Natural killer cell (primary cell): ENCODE measurements around the gene SH3BP2. TPM values are rescaled to one million over a fixed set of nuclear protein-coding genes. Genes with fewer than 3 reads are reported as not detected.

Experiments used
- ATAC-seq, 3 donors: fragments of 150-1000 bp in 2 of 3; fragments of 200-7000 bp in 1 of 3; cut with Tn5 transposase; 1 replicate in 1 of 3; 2 replicates in 2 of 3; pipeline ENCODE4 v1.10.0; 2021; ENCODE audit warnings: mild to moderate bottlenecking in 2 of 3, moderate library complexity in 2 of 3
- DNase-seq, 2 donors: peaks; one replicate each; pipeline versions ENCODE4 v3.0.0 to v3.0.0-alpha.2; 2013 to 2021; ENCODE audit warnings: mixed read lengths in 1 of 2
- H3K27ac ChIP-seq: one replicate; pipeline ENCODE4 v1.5.1; 2013; ENCODE audit warnings: mild to moderate bottlenecking, low read length
- H3K27me3 ChIP-seq: one replicate; pipeline ENCODE4 v1.6.1; 2013; ENCODE audit warnings: low read length; ENCODE audit not compliant: control insufficient read depth, insufficient read depth
- H3K36me3 ChIP-seq: one replicate; pipeline ENCODE4 v1.6.1; 2013; ENCODE audit warnings: low read length; ENCODE audit not compliant: control insufficient read depth, insufficient read depth
- H3K4me1 ChIP-seq: one replicate; pipeline ENCODE4 v1.6.1; 2013; ENCODE audit warnings: low read length; ENCODE audit not compliant: control insufficient read depth, insufficient read depth
- H3K4me3 ChIP-seq: one replicate; pipeline ENCODE4 v1.5.1; 2013; ENCODE audit warnings: low read length
- H3K9me3 ChIP-seq: one replicate; pipeline ENCODE4 v1.6.1; 2013; ENCODE audit warnings: low read length; ENCODE audit not compliant: control insufficient read depth, insufficient read depth
- H3K27ac Mint-ChIP-seq, 2 donors: one replicate each; pipeline ENCODE4 v1.8.0; 2022; ENCODE audit warnings: mild to moderate bottlenecking in 2 of 2, mixed read lengths in 2 of 2, moderate library complexity in 1 of 2
- H3K27me3 Mint-ChIP-seq, 2 donors: one replicate each; pipeline ENCODE4 v1.8.0; 2022; ENCODE audit warnings: low read depth in 2 of 2, mixed read lengths in 2 of 2
- H3K36me3 Mint-ChIP-seq: one replicate; pipeline ENCODE4 v1.8.0; 2022; ENCODE audit warnings: mixed read lengths
- H3K4me1 Mint-ChIP-seq, 2 donors: one replicate each; pipeline ENCODE4 v1.8.0; 2022; ENCODE audit warnings: mixed read lengths in 2 of 2
- H3K4me3 Mint-ChIP-seq: one replicate; pipeline ENCODE4 v1.8.0; 2022; ENCODE audit warnings: mild to moderate bottlenecking, moderate library complexity, mixed read lengths
- H3K9me3 Mint-ChIP-seq, 2 donors: one replicate each; pipeline ENCODE4 v1.8.0; 2022; ENCODE audit warnings: mixed read lengths in 2 of 2
- CTCF ChIP-seq: fragments of 200-600 bp; IDR thresholded peaks from one replicate; pipeline ENCODE4 v1.8.0; 2022; ENCODE audit warnings: antibody characterized with exemption
- WGBS: methylation state at CpG from one replicate; pipeline ENCODE4 v1.1.7; 2013; ENCODE audit warnings: missing lambda C conversion rate; ENCODE audit not compliant: insufficient coverage; 5-methylcytosine and 5-hydroxymethylcytosine counted together
- intact Hi-C: fragments of 100-400 bp; cut with micrococcal nuclease; formaldehyde crosslinking; loops from one replicate; pipeline ENCODE4 v1.14.2; 2022
- total RNA-seq, 4 donors: library from RNA; stranded (reverse); fragments of 120-200 nt in 1 of 4; gene quantifications; one replicate each; pipeline versions ENCODE4 v1.2.3 to v1.2.4, GENCODE V29; 2013 to 2022

Gene SH3BP2
- total RNA-seq, 3 donors from 2014 or later (not counting 1 experiment from before 2014, with no cell fraction given) = 213 to 283 (median 221) TPM

GRCh38 chr4:2852481-2852921 is 59.6 kb downstream of the SH3BP2 start:
- H3K4me3 Mint-ChIP-seq = peak overlapping the region; percentile 68
- H3K4me1 ChIP-seq = peaks cover 73% of the 10 kb centered on the region
- no peaks in the 10 kb centered on the region for H3K9me3 Mint-ChIP-seq
- peak overlapping the region; percentile 63 for H3K27ac ChIP-seq
- DNase-seq (peak in 1 of 2 donors; percentile 46), ATAC-seq (peak; percentile 67 to 71 (median 71))
- no peak for TF ChIP-seq CTCF
- peaks cover 75 to 77% of the 10 kb centered on the region in 2 donors for H3K4me1 Mint-ChIP-seq
- intact Hi-C loops = no loop called here
- WGBS = 0% methylated on average over 5 of the region's 7 CpGs
- H3K27me3 ChIP-seq = no peaks in the 10 kb centered on the region
- H3K9me3 ChIP-seq = no peaks in the 10 kb centered on the region
- peaks cover 10% of the 10 kb centered on the region for H3K36me3 Mint-ChIP-seq
- no peak overlapping the region for H3K4me3 ChIP-seq
- H3K36me3 ChIP-seq = peaks cover 17% of the 10 kb centered on the region
- H3K27ac Mint-ChIP-seq = peak overlapping the region; percentile 90 to 94
- H3K27me3 Mint-ChIP-seq = no peaks in the 10 kb centered on the region

GRCh38 chr4:2855584-2855983 is 62.7 kb downstream of the SH3BP2 start:
- DNase-seq = no peak
- Histone ChIP-seq H3K9me3 (no peaks in the 10 kb centered on the region), H3K36me3 (peaks cover 19% of the 10 kb centered on the region), H3K4me1 (peaks cover 59% of the 10 kb centered on the region), H3K27me3 (no peaks in the 10 kb centered on the region), H3K27ac (peak overlapping the region; percentile 11), H3K4me3 (no peak overlapping the region)
- H3K36me3 Mint-ChIP-seq = peaks cover 10% of the 10 kb centered on the region
- TF ChIP-seq CTCF = no peak
- H3K4me3 Mint-ChIP-seq = peak overlapping the region; percentile 55
- peak overlapping the region; percentile 76 to 88 for H3K27ac Mint-ChIP-seq
- ATAC-seq = no peak
- WGBS = 90% methylated on average over 5 of the region's 5 CpGs
- H3K27me3 Mint-ChIP-seq = no peaks in the 10 kb centered on the region
- no peaks in the 10 kb centered on the region for H3K9me3 Mint-ChIP-seq
- intact Hi-C loops = no loop called here
- H3K4me1 Mint-ChIP-seq = peaks cover 78 to 79% of the 10 kb centered on the region in 2 donors

- intact Hi-C loops = no loop called here
- Histone ChIP-seq H3K4me1 (peaks cover 61% of the 10 kb centered on the region), H3K27me3 (no peaks in the 10 kb centered on the region), H3K27ac (no peak overlapping the region), H3K9me3 (no peaks in the 10 kb centered on the region), H3K4me3 (no peak overlapping the region), H3K36me3 (peaks cover 19% of the 10 kb centered on the region)
- H3K36me3 Mint-ChIP-seq = peaks cover 10% of the 10 kb centered on the region
- H3K9me3 Mint-ChIP-seq = no peaks in the 10 kb centered on the region
- H3K27ac Mint-ChIP-seq = peak overlapping the region; percentile 76 to 88
- 94% methylated on average over 2 of the region's 3 CpGs for WGBS
- no peak for TF ChIP-seq CTCF
- H3K4me3 Mint-ChIP-seq = peak overlapping the region; percentile 4
- no peaks in the 10 kb centered on the region for H3K27me3 Mint-ChIP-seq
- ATAC-seq = no peak
- peaks cover 78 to 79% of the 10 kb centered on the region in 2 donors for H3K4me1 Mint-ChIP-seq
- no peak for DNase-seq
Observed at GRCh38 chr4:2856266-2856665, 63.4 kb downstream of the SH3BP2 start.

- Histone ChIP-seq H3K9me3 (no peaks in the 10 kb centered on the region), H3K27ac (no peak overlapping the region), H3K27me3 (no peaks in the 10 kb centered on the region), H3K36me3 (peaks cover 19% of the 10 kb centered on the region), H3K4me1 (peaks cover 62% of the 10 kb centered on the region), H3K4me3 (no peak overlapping the region)
- no peak for TF ChIP-seq CTCF
- peak overlapping the region; percentile 72 to 88 for H3K27ac Mint-ChIP-seq
- no peaks in the 10 kb centered on the region for H3K9me3 Mint-ChIP-seq
- H3K36me3 Mint-ChIP-seq = peaks cover 10% of the 10 kb centered on the region
- H3K27me3 Mint-ChIP-seq = no peaks in the 10 kb centered on the region
- no peak for DNase-seq
- intact Hi-C loops = no loop called here
- peaks cover 78 to 79% of the 10 kb centered on the region in 2 donors for H3K4me1 Mint-ChIP-seq
- H3K4me3 Mint-ChIP-seq = no peak overlapping the region
- 90% methylated on average over 5 of the region's 5 CpGs for WGBS
- ATAC-seq = no peak
Observed at GRCh38 chr4:2857349-2857927, 64.6 kb downstream of the SH3BP2 start.
